Heart left ventricle (tissue), 16 donors: ENCODE results near the gene DPH1. TPM values are rescaled to one million over a fixed set of nuclear protein-coding genes. Genes with fewer than 3 reads are reported as not detected.

Experiments
- ATAC-seq, 4 donors: fragments of 200-7000 bp; cut with Tn5 transposase; one replicate each; pipeline ENCODE4 v1.9.1; 2020 to 2022; ENCODE audit warnings: moderate library complexity in 4 of 4, mild to moderate bottlenecking in 3 of 4, moderate number of reproducible peaks in 1 of 4
- DNase-seq, 5 donors: peaks; one replicate each; pipeline ENCODE4 v3.0.0-alpha.2; 2020
- H3K27ac ChIP-seq, 12 donors: fragments of 200-600 bp; sonication (generic) in 4 of 12; one replicate each; pipeline versions ENCODE4 v1.5.0 to v1.8.0; 2016 to 2022; ENCODE audit warnings: mild to moderate bottlenecking in 2 of 12
- H3K27me3 ChIP-seq, 9 donors: fragments of 200-600 bp; sonication (generic) in 2 of 9; one replicate each; pipeline versions ENCODE4 v1.5.1 to v1.8.0; 2016 to 2022; ENCODE audit warnings: mild to moderate bottlenecking in 3 of 9
- H3K36me3 ChIP-seq, 9 donors: fragments of 200-600 bp; sonication (generic) in 2 of 9; one replicate each; pipeline versions ENCODE4 v1.5.0 to v1.8.0; 2018 to 2022; ENCODE audit warnings: mild to moderate bottlenecking in 2 of 9
- H3K4me1 ChIP-seq, 12 donors: fragments of 200-600 bp; sonication (generic) in 4 of 12; one replicate each; pipeline versions ENCODE4 v1.5.0 to v1.8.0; 2016 to 2022; ENCODE audit warnings: mild to moderate bottlenecking in 3 of 12
- H3K4me3 ChIP-seq, 12 donors: fragments of 200-600 bp; sonication (generic) in 4 of 12; one replicate each; pipeline versions ENCODE4 v1.5.0 to v1.8.0; 2017 to 2022; ENCODE audit warnings: mild to moderate bottlenecking in 9 of 12, moderate library complexity in 4 of 12
- H3K9me3 ChIP-seq, 12 donors: fragments of 200-600 bp; sonication (generic) in 4 of 12; one replicate each; pipeline versions ENCODE4 v1.5.0 to v1.8.0; 2016 to 2022; ENCODE audit warnings: mild to moderate bottlenecking in 1 of 12
- CTCF ChIP-seq, 12 donors: fragments of 200-600 bp; sonication (generic) in 4 of 12; IDR thresholded peaks; one replicate each; pipeline versions ENCODE4 v1.5.0 to v1.8.0; 2018 to 2022; ENCODE audit warnings: antibody characterized with exemption in 12 of 12, mild to moderate bottlenecking in 5 of 12
- POLR2A ChIP-seq, 2 donors: fragments of 450-650 bp; IDR thresholded peaks; one replicate each; pipeline ENCODE4 v1.6.1; 2017; ENCODE audit warnings: antibody characterized with exemption in 2 of 2, mild to moderate bottlenecking in 2 of 2, moderate library complexity in 2 of 2
- WGBS, 4 donors: extraction: QIAGEN DNeasy Blood & Tissue Kit in 2 of 4; methylation state at CpG; one replicate each; pipeline versions ENCODE4 v1.1.5 to v1.1.7; 2013 to 2018; 5-methylcytosine and 5-hydroxymethylcytosine counted together
- intact Hi-C, 10 donors: fragments of 100-400 bp; cut with DNase I; formaldehyde crosslinking; loops; one replicate each; pipeline versions ENCODE4 v1.11.1 to v1.14.2; 2022
- polyA plus RNA-seq, 2 donors: library from polyadenylated mRNA; stranded (reverse); fragments of 200-250 nt; gene quantifications; one replicate each; pipeline ENCODE4 v1.2.3, GENCODE V29; 2013
- total RNA-seq, 9 donors: library from RNA; depleted of rRNA in 2 of 9; stranded (reverse); fragments of >200 nt in 2 of 9; fragmentation: NEBNext Ultra II Directional in 3 of 9; extraction: Animal tissue kit (Norgen Biotek cat#: 25700) in 3 of 9; gene quantifications; one replicate each; pipeline versions ENCODE4 v1.1.0 to v1.2.4, GENCODE V29; 2016 to 2023
- donor health status: ischemic (EF 13 %, LVEDD 7.1; RV severe dilation, severe dysfunction).
- donor health status: healthy with polysubstance abuse.
- donor health status: DM: no; HTN: yes; CAD: no.
- donor health status: DM: no; HTN: no; CAD: no.
- donor health status: ischemic (EF 25% LVEDD 6.9; RV normal size, moderate dysfunction).
- donor health status: ischemic (EF 25% LVEDD 5.7; RV mildly dilated, moderate dysfunction).
- donor health status: healthy.
- donor health status: DM: yes; HTN: yes; CAD: no.
- donor health status: ischemic (EF 35%, LVEDD 5.7; RV mildly dilated, moderate dysfunction).
- donor health status: nonischemic (EF 11% LVEDD 7.7; RV severe dilation, severe dysfunction).
- donor health status: DM: yes; HTN: yes; CAD: no.
- donor health status: PGD.
- donor health status: ischemic (EF 29% LVEDD 5.4; RV normal size, mild dysfunction).
- donor health status: nonischemic (EF 23%, LVEDD 6.1; RV moderate dilation, normal function).

Gene DPH1
- total and polyA plus RNA-seq, 11 donors: 14.0 to 38.1 (median 23.4) TPM

GRCh38 chr17:2002767-2003329, 27.1 kb upstream of the DPH1 start:
- Histone ChIP-seq H3K4me1 (peaks cover 0 to 34% (median 19%) of the 10 kb centered on the region in 12 donors), H3K9me3 (no peaks in the 10 kb centered on the region), H3K4me3 (no peak overlapping the region), H3K27me3 (peaks cover 0 to 10% (median 0%) of the 10 kb centered on the region in 9 donors), H3K36me3 (no peaks in the 10 kb centered on the region), H3K27ac (no peak overlapping the region)
- ATAC-seq: no peak
- 75 to 87% (median 78%) methylated on average over 14 to 16 of the region's 16 CpGs for WGBS, 4 donors
- no peak for DNase-seq
- intact Hi-C loops: no loop called here
- no peak for TF ChIP-seq POLR2A (IDR thresholded peaks at IDR 0.05)

DNA sequence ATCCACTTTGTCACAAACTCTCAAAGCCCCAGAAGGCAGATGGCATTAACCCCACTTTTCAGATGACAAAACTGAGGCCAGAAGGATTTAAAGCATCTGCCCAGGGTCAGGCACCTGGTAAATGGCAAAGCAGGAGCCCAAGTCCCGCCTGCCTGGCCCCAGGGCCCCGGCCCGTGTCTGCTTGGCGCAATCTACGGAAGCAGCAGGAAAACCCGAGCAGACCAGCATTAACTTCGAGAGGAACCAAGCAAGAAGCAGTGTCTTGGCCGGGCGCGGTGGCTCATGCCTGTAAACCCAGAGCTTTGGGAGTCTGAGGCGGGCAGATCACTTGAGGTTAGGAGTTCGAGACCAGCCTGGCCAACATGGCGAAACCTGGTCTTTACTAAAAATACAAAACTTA, 26.4 kb upstream of the DPH1 start:
- ATAC-seq: no peak
- Histone ChIP-seq H3K27ac (no peak overlapping the region), H3K4me3 (no peak overlapping the region), H3K9me3 (no peaks in the 10 kb centered on the region), H3K36me3 (no peaks in the 10 kb centered on the region), H3K4me1 (peaks cover 0 to 28% (median 16%) of the 10 kb centered on the region in 12 donors), H3K27me3 (peaks cover 0 to 3% (median 0%) of the 10 kb centered on the region in 9 donors)
- no peak for DNase-seq
- TF ChIP-seq CTCF (IDR thresholded peaks at IDR 0.05) (no peak), POLR2A (IDR thresholded peaks at IDR 0.05) (no peak)
- intact Hi-C loops: no loop called here
- WGBS, 4 donors: 92 to 97% (median 92%) methylated on average over 13 of the region's 13 CpGs

- Histone ChIP-seq H3K4me3 (no peak overlapping the region), H3K27me3 (no peaks in the 10 kb centered on the region), H3K4me1 (peaks cover 0 to 18% (median 11%) of the 10 kb centered on the region in 12 donors), H3K27ac (peak overlapping the region in 2 of 12 donors; percentile 14 to 38), H3K9me3 (no peaks in the 10 kb centered on the region), H3K36me3 (no peaks in the 10 kb centered on the region)
- DNase-seq (no peak), ATAC-seq (peak in 2 of 4 donors; percentile 5 to 12)
- TF ChIP-seq CTCF (IDR thresholded peaks at IDR 0.05): no peak
- TF ChIP-seq POLR2A (IDR thresholded peaks at IDR 0.05): no peak
- intact Hi-C loops: no loop called here
- 62 to 77% (median 72%) methylated on average over 12 of the region's 12 CpGs for WGBS, 4 donors
These were observed 25.5 kb upstream of the DPH1 start for GRCh38 chr17:2004435-2004952.

GRCh38 chr17:2008332-2009126, 21.4 kb upstream of the DPH1 start:
- H3K9me3 ChIP-seq: no peaks in the 10 kb centered on the region
- WGBS, 4 donors: 89 to 93% (median 91%) methylated on average over 15 of the region's 15 CpGs
- no peaks in the 10 kb centered on the region for H3K27me3 ChIP-seq
- peaks cover 0 to 21% (median 6%) of the 10 kb centered on the region in 12 donors for H3K4me1 ChIP-seq
- no peak for TF ChIP-seq CTCF (IDR thresholded peaks at IDR 0.05)
- TF ChIP-seq POLR2A (IDR thresholded peaks at IDR 0.05): no peak
- ATAC-seq (no peak), DNase-seq (no peak)
- H3K27ac ChIP-seq: no peak overlapping the region
- H3K4me3 ChIP-seq: no peak overlapping the region
- H3K36me3 ChIP-seq: no peaks in the 10 kb centered on the region
- intact Hi-C loops: no loop called here
